ENCODE measurements around the gene NOSTRIN. TPM values are rescaled to one million over a fixed set of nuclear protein-coding genes. Genes with fewer than 3 reads are reported as not detected.

Gene NOSTRIN
- total and polyA plus RNA-seq, 2 of the 8 experiments (the other 6 are each of a cell fraction or from before 2014, with no cell fraction given) = not detected

DNA sequence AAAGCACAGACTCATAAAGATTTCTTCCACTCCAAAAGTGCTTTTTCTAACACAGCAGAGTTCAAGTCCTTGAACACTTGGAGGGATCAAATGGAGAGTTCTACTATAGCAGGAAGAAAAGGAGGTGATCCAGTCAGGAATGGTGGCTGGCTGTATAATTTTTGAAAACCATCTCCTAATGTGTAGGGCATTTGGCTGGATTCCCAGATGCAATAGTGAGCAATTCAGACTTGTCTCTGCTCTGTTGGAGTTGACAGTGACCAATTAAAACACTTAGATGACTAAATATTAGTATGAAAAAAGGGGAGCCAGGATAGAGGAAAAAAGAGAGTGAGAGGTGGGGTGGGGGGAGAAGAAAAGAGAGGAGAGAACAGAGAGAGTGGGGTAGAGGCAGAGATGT lies 93.3 kb downstream of the NOSTRIN start:
- Histone ChIP-seq H3K14ac (ENCODE audit: insufficient read length) (no peak overlapping the region), H4K5ac (ENCODE audit: insufficient read length, low read depth, low read length) (no peak overlapping the region), H3K27me3 (replicated peaks in 1 of 4; ENCODE audit: control insufficient read depth in 3 of 4, extremely low read depth in 1 of 4, insufficient read depth in 3 of 4, low read length in 3 of 4) (no peaks in the 10 kb centered on the region), H4K20me1 (replicated peaks in 1 of 2; ENCODE audit: control insufficient read depth in 1 of 2, insufficient read depth in 2 of 2, low read length in 2 of 2) (no peaks in the 10 kb centered on the region), H3K4me1 (replicated peaks in 1 of 4; ENCODE audit: control insufficient read depth in 3 of 4, insufficient read depth in 4 of 4, low read length in 3 of 4) (no peaks in the 10 kb centered on the region), H2AFZ (ENCODE audit: low read length) (no peak overlapping the region), H3K4ac (replicated peaks; ENCODE audit: insufficient read length, low read depth, low read length) (no peak overlapping the region), H4K91ac (replicated peaks; ENCODE audit: insufficient read length, low read length) (no peak overlapping the region), H2BK12ac (ENCODE audit: low read depth, low read length) (no peak overlapping the region), H3K23me2 (ENCODE audit: low read depth, low read length) (no peaks in the 10 kb centered on the region; the same call in 1 of the 2 replicates), H2BK20ac (ENCODE audit: low read length) (no peak overlapping the region), H3K9me3 (ENCODE audit: insufficient read depth in 2 of 2, low read depth in 1 of 2, low read length in 1 of 2) (no peaks in the 10 kb centered on the region), H2AK5ac (ENCODE audit: low read depth, low read length) (no peak overlapping the region), H3K18ac (ENCODE audit: extremely low read depth, low read length) (no peak overlapping the region), H4K8ac (ENCODE audit: extremely low read depth, insufficient read depth, low read length) (no peak overlapping the region), H2BK5ac (ENCODE audit: low read depth, low read length) (no peak overlapping the region), H2BK15ac (ENCODE audit: low read length) (no peak overlapping the region), H3K79me2 (ENCODE audit: control insufficient read depth in 1 of 2, insufficient read depth in 2 of 2, low read length in 2 of 2) (no peaks in the 10 kb centered on the region), H3K4me3 (ENCODE audit: extremely low read depth in 1 of 4, insufficient read depth in 2 of 4, low read depth in 3 of 4, low read length in 4 of 4) (no peak overlapping the region), H3K36me3 (ENCODE audit: control insufficient read depth in 2 of 4, insufficient read depth in 4 of 4, low read length in 3 of 4) (no peaks in the 10 kb centered on the region), H3K23ac (ENCODE audit: insufficient read length) (no peak overlapping the region), H3K27ac (ENCODE audit: low read depth, low read length) (no peak overlapping the region), H3K4me2 (ENCODE audit: insufficient read depth in 1 of 2, low read depth in 2 of 2, low read length in 2 of 2) (no peak overlapping the region), H3K79me1 (ENCODE audit: low read depth, low read length) (no peaks in the 10 kb centered on the region), H3K9ac (replicated peaks in 1 of 4; ENCODE audit: extremely low read depth in 1 of 4, low read depth in 3 of 4, low read length in 3 of 4) (no peak overlapping the region), H2BK120ac (replicated peaks; ENCODE audit: low read depth, low read length) (no peak overlapping the region), H3K56ac (replicated peaks; ENCODE audit: insufficient read length, low read depth, low read length) (no peak overlapping the region)
- FAIRE-seq = no peak
- ChIA-PET CTCF (ENCODE audit: partially characterized antibody) (no interaction called here), POLR2A (ENCODE audit: partially characterized antibody) (no interaction called here)
- TF ChIP-seq SUZ12 (IDR thresholded peaks at IDR 0.05; ENCODE audit: low read length) (no peak), SRF (IDR thresholded peaks at IDR 0.05; ENCODE audit: low read depth, low read length) (no peak), POLR2A (IDR thresholded peaks at IDR 0.05; ENCODE audit: control extremely low read depth in 1 of 2, low read depth in 2 of 2, low read length in 2 of 2) (no peak), TAF1 (IDR thresholded peaks at IDR 0.05; ENCODE audit: low read depth, low read length) (no peak), ATF3 (IDR thresholded peaks at IDR 0.05; ENCODE audit: insufficient read depth, low read depth, low read length) (no peak), ATF2 (IDR thresholded peaks at IDR 0.05; ENCODE audit: low read length) (no peak), HDAC2 (IDR thresholded peaks at IDR 0.05; ENCODE audit: borderline replicate concordance in 1 of 2, low read depth in 2 of 2, low read length in 2 of 2) (no peak)
- no peak for DNase-seq (ENCODE audit: low read depth in 1 of 2, low spot score in 2 of 2)

Measured in H1 (cell line).